B cell (primary cell): ENCODE measurements around the gene CDH12. TPM values are rescaled to one million over a fixed set of nuclear protein-coding genes. Genes with fewer than 3 reads are reported as not detected.

Source experiments
- ATAC-seq: fragments of 200-7000 bp; cut with Tn5 transposase; one replicate; pipeline ENCODE4 v1.10.0; 2021; ENCODE audit warnings: low read depth, mild to moderate bottlenecking, moderate number of reproducible peaks, moderate library complexity
- CTCF ChIA-PET: fragments of 350-600 bp; sonication (Branson Sonifier 250); formaldehyde crosslinking; loops from one replicate; lab custom pipeline; 2021; ENCODE audit warnings: antibody characterized with exemption, inconsistent platforms; lab: Charles Lee
- POLR2A ChIA-PET: fragments of 350-600 bp; sonication (Branson Sonifier 250); formaldehyde crosslinking; loops from one replicate; lab custom pipeline; 2021; ENCODE audit warnings: antibody characterized with exemption; lab: Charles Lee
- DNase-seq: peaks from one replicate; pipeline ENCODE4 v3.0.0; 2013
- H2AFZ ChIP-seq: 2 replicates; pipeline ENCODE4 v1.6.1; 2012; ENCODE audit warnings: mild to moderate bottlenecking, low read depth, low read length; ENCODE audit not compliant: insufficient read depth, poor library complexity, severe bottlenecking
- H3K27ac ChIP-seq, 2 donors: 1 replicate in 1 of 2; 2 replicates in 1 of 2; pipeline ENCODE4 v1.5.1; 2012 to 2013; ENCODE audit warnings: low read length in 2 of 2, mild to moderate bottlenecking in 2 of 2, moderate library complexity in 1 of 2
- H3K27me3 ChIP-seq, 4 experiments: fragments of 200-600 bp in 1 of 4; sonication (generic) in 1 of 4; replicated peaks in 1 of 4; 1 replicate in 2 of 4; 2 replicates in 2 of 4; pipeline versions ENCODE4 v1.6.1 to v1.7.0; 2013 to 2016; ENCODE audit warnings: low read length in 3 of 4, mild to moderate bottlenecking in 2 of 4, mixed read lengths in 1 of 4, moderate library complexity in 1 of 4; ENCODE audit not compliant: insufficient read depth in 4 of 4, control insufficient read depth in 3 of 4; ENCODE audit errors: control extremely low read depth in 1 of 4
- H3K36me3 ChIP-seq, 2 experiments: replicated peaks in 1 of 2; 1 replicate in 1 of 2; 2 replicates in 1 of 2; pipeline versions ENCODE4 v1.6.1 to v1.7.1; 2013; ENCODE audit warnings: low read length in 1 of 2; ENCODE audit not compliant: insufficient read depth in 2 of 2, control insufficient read depth in 1 of 2; ENCODE audit errors: control extremely low read depth in 1 of 2, extremely low read depth in 1 of 2
- H3K4me1 ChIP-seq, 2 donors: fragments of 200-600 bp in 1 of 2; sonication (generic) in 1 of 2; 1 replicate in 1 of 2; 2 replicates in 1 of 2; pipeline versions ENCODE4 v1.5.1 to v1.6.1; 2013 to 2017; ENCODE audit warnings: low read length in 2 of 2; ENCODE audit not compliant: control insufficient read depth in 2 of 2, insufficient read depth in 2 of 2
- H3K4me2 ChIP-seq: replicated peaks from 2 replicates; pipeline ENCODE3; 2012; ENCODE audit warnings: mild to moderate bottlenecking, low read depth, low read length; ENCODE audit not compliant: poor library complexity, severe bottlenecking
- H3K4me3 ChIP-seq, 5 experiments: fragments of 200-600 bp in 1 of 5; sonication (generic) in 1 of 5; 1 replicate in 3 of 5; 2 replicates in 2 of 5; pipeline versions ENCODE4 v1.5.1 to v1.7.0; 2011 to 2016; ENCODE audit warnings: low read length in 4 of 5, mild to moderate bottlenecking in 4 of 5, low read depth in 2 of 5, control low read depth in 1 of 5, moderate library complexity in 1 of 5; ENCODE audit not compliant: insufficient read depth in 1 of 5; ENCODE audit errors: control extremely low read depth in 1 of 5, extremely low read depth in 1 of 5
- H3K79me2 ChIP-seq: fragments of 200-600 bp; sonication (generic); one replicate; pipeline ENCODE4 v1.6.0; 2016; ENCODE audit warnings: low read length; ENCODE audit not compliant: control insufficient read depth, insufficient read depth
- H3K9ac ChIP-seq: fragments of 200-600 bp; sonication (generic); 2 replicates; pipeline ENCODE4 v1.6.1; 2017; ENCODE audit warnings: mild to moderate bottlenecking, low read length, moderate library complexity
- H3K9me3 ChIP-seq, 3 donors: one replicate each; pipeline versions ENCODE4 v1.6.1 to v1.7.1; 2013; ENCODE audit warnings: low read length in 2 of 3; ENCODE audit not compliant: control insufficient read depth in 2 of 3, insufficient read depth in 1 of 3; ENCODE audit errors: control extremely low read depth in 1 of 3
- H4K20me1 ChIP-seq: 2 replicates; pipeline ENCODE4 v1.6.0; 2012; ENCODE audit warnings: mild to moderate bottlenecking, low read length; ENCODE audit not compliant: insufficient read depth, control insufficient read depth, poor library complexity, severe bottlenecking
- H3K27ac Mint-ChIP-seq: one replicate; pipeline ENCODE4 v1.8.0; 2021; ENCODE audit warnings: mixed read lengths
- H3K27me3 Mint-ChIP-seq: one replicate; pipeline ENCODE4 v1.8.0; 2021; ENCODE audit warnings: mixed read lengths
- H3K4me1 Mint-ChIP-seq: one replicate; pipeline ENCODE4 v1.8.0; 2021; ENCODE audit warnings: mixed read lengths
- H3K4me3 Mint-ChIP-seq: one replicate; pipeline ENCODE4 v1.8.0; 2021; ENCODE audit warnings: mixed read lengths
- H3K9me3 Mint-ChIP-seq: one replicate; pipeline ENCODE4 v1.8.0; 2022; ENCODE audit warnings: mixed read lengths; ENCODE audit not compliant: insufficient read depth
- EZH2 ChIP-seq: IDR thresholded peaks from 2 replicates; pipeline ENCODE4 v1.6.1; 2012; ENCODE audit warnings: borderline replicate concordance, low read depth, mild to moderate bottlenecking, moderate library complexity, low read length; ENCODE audit not compliant: insufficient read depth, poor library complexity, severe bottlenecking
- WGBS: methylation state at CpG from one replicate; pipeline ENCODE4 v1.1.5; 2013; ENCODE audit warnings: missing lambda C conversion rate; ENCODE audit not compliant: insufficient coverage; 5-methylcytosine and 5-hydroxymethylcytosine counted together
- intact Hi-C: fragments of 100-400 bp; cut with micrococcal nuclease; formaldehyde crosslinking; loops from one replicate; pipeline ENCODE4 v1.10.0; 2022
- polyA plus RNA-seq: library from polyadenylated mRNA; depleted of rRNA; stranded (reverse); fragments of >200 nt; gene quantifications from 2 replicates; pipeline ENCODE4 v1.2.3, GENCODE V29; 2012
- total RNA-seq, 2 donors: library from RNA; stranded (reverse); fragments of 120-200 nt in 1 of 2; gene quantifications; 1 replicate in 1 of 2; 2 replicates in 1 of 2; pipeline versions ENCODE4 v1.2.3 to v1.2.4, GENCODE V29; 2013 to 2022
- TF ChIP-seq, protein P1 (sequence below): fragments of 200-600 bp; IDR thresholded peaks from one replicate; pipeline ENCODE4 v1.8.0; 2022; ENCODE audit warnings: antibody characterized with exemption, mild to moderate bottlenecking

CDH12 gene
- total and polyA plus RNA-seq, 2 donors (not counting 1 experiment from before 2014, with no cell fraction given) = not detected

GRCh38 chr5:22554475-22554874 lies 298.7 kb downstream of the CDH12 start:
- TF ChIP-seq, protein P1, sequence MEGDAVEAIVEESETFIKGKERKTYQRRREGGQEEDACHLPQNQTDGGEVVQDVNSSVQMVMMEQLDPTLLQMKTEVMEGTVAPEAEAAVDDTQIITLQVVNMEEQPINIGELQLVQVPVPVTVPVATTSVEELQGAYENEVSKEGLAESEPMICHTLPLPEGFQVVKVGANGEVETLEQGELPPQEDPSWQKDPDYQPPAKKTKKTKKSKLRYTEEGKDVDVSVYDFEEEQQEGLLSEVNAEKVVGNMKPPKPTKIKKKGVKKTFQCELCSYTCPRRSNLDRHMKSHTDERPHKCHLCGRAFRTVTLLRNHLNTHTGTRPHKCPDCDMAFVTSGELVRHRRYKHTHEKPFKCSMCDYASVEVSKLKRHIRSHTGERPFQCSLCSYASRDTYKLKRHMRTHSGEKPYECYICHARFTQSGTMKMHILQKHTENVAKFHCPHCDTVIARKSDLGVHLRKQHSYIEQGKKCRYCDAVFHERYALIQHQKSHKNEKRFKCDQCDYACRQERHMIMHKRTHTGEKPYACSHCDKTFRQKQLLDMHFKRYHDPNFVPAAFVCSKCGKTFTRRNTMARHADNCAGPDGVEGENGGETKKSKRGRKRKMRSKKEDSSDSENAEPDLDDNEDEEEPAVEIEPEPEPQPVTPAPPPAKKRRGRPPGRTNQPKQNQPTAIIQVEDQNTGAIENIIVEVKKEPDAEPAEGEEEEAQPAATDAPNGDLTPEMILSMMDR = no peak
- no peak for TF ChIP-seq EZH2

GRCh38 chr5:22549876-22550671 lies 303.1 kb downstream of the CDH12 start:
- Histone ChIP-seq H3K27me3 (no peaks in the 10 kb centered on the region), H3K4me3 (no peak overlapping the region), H3K4me2 (no peak overlapping the region), H3K79me2 (no peaks in the 10 kb centered on the region), H3K9me3 (no peaks in the 10 kb centered on the region), H2AFZ (no peak overlapping the region), H3K27ac (no peak overlapping the region), H3K9ac (no peak overlapping the region), H3K36me3 (no peaks in the 10 kb centered on the region), H3K4me1 (no peaks in the 10 kb centered on the region), H4K20me1 (no peaks in the 10 kb centered on the region)
- no peaks in the 10 kb centered on the region for H3K4me1 Mint-ChIP-seq
- CTCF ChIA-PET = no interaction called here
- H3K9me3 Mint-ChIP-seq = no peaks in the 10 kb centered on the region
- no peak overlapping the region for H3K4me3 Mint-ChIP-seq
- no peak overlapping the region for H3K27ac Mint-ChIP-seq
- ATAC-seq (no peak), DNase-seq (no peak)
- no peak for TF ChIP-seq EZH2
- TF ChIP-seq, protein P1 = no peak
- H3K27me3 Mint-ChIP-seq = no peaks in the 10 kb centered on the region
- POLR2A ChIA-PET = no interaction called here
- 67% methylated on average over 3 of the region's 4 CpGs for WGBS
- intact Hi-C loops = no loop called here

More at GRCh38 chr5:22554475-22554874, 298.7 kb downstream of the CDH12 start:
- Histone ChIP-seq H3K79me2 (no peaks in the 10 kb centered on the region), H3K9me3 (no peaks in the 10 kb centered on the region), H3K4me2 (no peak overlapping the region), H3K27ac (no peak overlapping the region), H3K4me3 (no peak overlapping the region), H3K9ac (no peak overlapping the region), H2AFZ (no peak overlapping the region), H3K36me3 (no peaks in the 10 kb centered on the region), H3K27me3 (no peaks in the 10 kb centered on the region), H3K4me1 (no peaks in the 10 kb centered on the region), H4K20me1 (no peaks in the 10 kb centered on the region)
- intact Hi-C loops = no loop called here
- Mint-ChIP-seq H3K27me3 (no peaks in the 10 kb centered on the region), H3K9me3 (no peaks in the 10 kb centered on the region), H3K4me3 (no peak overlapping the region), H3K4me1 (no peaks in the 10 kb centered on the region), H3K27ac (no peak overlapping the region)
- DNase-seq (no peak), ATAC-seq (no peak)
- POLR2A ChIA-PET = no interaction called here
- CTCF ChIA-PET = no interaction called here
